ENCODE data around the gene TMTC2. TPM values are rescaled to one million over a fixed set of nuclear protein-coding genes. Genes with fewer than 3 reads are reported as not detected.

Gene TMTC2
- total and polyA plus RNA-seq, 10 of the 15 experiments (the other 5 are each of a cell fraction or from before 2014, with no cell fraction given), result 0.14 to 9.7 (median 1.2) TPM

- TF ChIP-seq PRDM15 (CRISPR knock-in tag; IDR thresholded peaks at IDR 0.05) (no peak), POLR2AphosphoS5 (IDR thresholded peaks at IDR 0.05; ENCODE audit: low read length) (no peak), HCFC1 (IDR thresholded peaks at IDR 0.05; ENCODE audit: low read length) (no peak), CREM (IDR thresholded peaks at IDR 0.05; ENCODE audit: low read depth) (no peak)
Observed at GRCh38 chr12:82981150-82981549, 294.4 kb downstream of the TMTC2 start (continued).

GRCh38 chr12:82994117-82994516 is 307.4 kb downstream of the TMTC2 start:
- FAIRE-seq (no peak), DNase-seq (ENCODE audit: low read depth, low spot score) (no peak), ATAC-seq (no peak)
- intact Hi-C loops (cut with micrococcal nuclease; ENCODE audit: unreplicated experiment), result no loop called here
- no peak overlapping the region for H2AFZ ChIP-seq (ENCODE audit: control insufficient read depth, low read depth, low read length)
- H3K4me2 ChIP-seq (ENCODE audit: control insufficient read depth, insufficient read depth), result no peak overlapping the region
- no peaks in the 10 kb centered on the region for H3K9me3 ChIP-seq (replicated peaks; ENCODE audit: control insufficient read depth, insufficient read depth, low read length)
- ChIA-PET POLR2A (no interaction called here), RAD21 (ENCODE audit: unreplicated experiment) (no interaction called here), SMC1A (ENCODE audit: uncharacterized antibody, unreplicated experiment) (interaction anchor here (0.7 to 1.7 kb wide), 2 partner anchors 12 to 21 kb away, joined by 3 read pairs; no protein-coding TSS in a partner anchor), CTCF (no interaction called here)
- no peak overlapping the region for H3K4me3 ChIP-seq
- no peaks in the 10 kb centered on the region for H3K27me3 ChIP-seq (replicated peaks in 1 of 2; ENCODE audit: control insufficient read depth in 2 of 2, insufficient read depth in 2 of 2, low read length in 1 of 2)
- H3K4me1 ChIP-seq (ENCODE audit: control insufficient read depth, insufficient read depth, low read length), result no peaks in the 10 kb centered on the region
- no peaks in the 10 kb centered on the region for H3K36me3 ChIP-seq (ENCODE audit: control insufficient read depth in 2 of 2, insufficient read depth in 2 of 2, low read length in 1 of 2)
- in situ Hi-C loops (cut with MboI), result no loop called here
- no peak overlapping the region for H3K27ac ChIP-seq (ENCODE audit: control insufficient read depth, insufficient read depth)
- H3K79me2 ChIP-seq (ENCODE audit: control insufficient read depth, insufficient read depth, low read length), result no peaks in the 10 kb centered on the region
- WGBS (ENCODE audit: insufficient coverage, insufficient replicate concordance, low lambda C conversion rate, missing lambda C conversion rate), result 90% methylated on average over 12 of the region's 12 CpGs
- H4K20me1 ChIP-seq (ENCODE audit: control insufficient read depth, insufficient read depth), result no peaks in the 10 kb centered on the region
- no peak overlapping the region for H3K9ac ChIP-seq (ENCODE audit: control insufficient read depth, insufficient read depth, low read length)
- BruUV-seq (replicated peaks), result no TSS peak
- TF ChIP-seq SIN3A (IDR thresholded peaks at IDR 0.05; ENCODE audit: low read depth, low read length) (no peak), ZBTB11 (CRISPR knock-in tag; IDR thresholded peaks at IDR 0.05) (no peak), NR2C1 (IDR thresholded peaks at IDR 0.05) (no peak), USF1 (IDR thresholded peaks at IDR 0.05; ENCODE audit: borderline replicate concordance, extremely low read length, insufficient read depth, low read depth, low read length) (no peak), GABPA (IDR thresholded peaks at IDR 0.05; ENCODE audit: low read depth) (no peak)
- TF ChIP-seq, protein P1, sequence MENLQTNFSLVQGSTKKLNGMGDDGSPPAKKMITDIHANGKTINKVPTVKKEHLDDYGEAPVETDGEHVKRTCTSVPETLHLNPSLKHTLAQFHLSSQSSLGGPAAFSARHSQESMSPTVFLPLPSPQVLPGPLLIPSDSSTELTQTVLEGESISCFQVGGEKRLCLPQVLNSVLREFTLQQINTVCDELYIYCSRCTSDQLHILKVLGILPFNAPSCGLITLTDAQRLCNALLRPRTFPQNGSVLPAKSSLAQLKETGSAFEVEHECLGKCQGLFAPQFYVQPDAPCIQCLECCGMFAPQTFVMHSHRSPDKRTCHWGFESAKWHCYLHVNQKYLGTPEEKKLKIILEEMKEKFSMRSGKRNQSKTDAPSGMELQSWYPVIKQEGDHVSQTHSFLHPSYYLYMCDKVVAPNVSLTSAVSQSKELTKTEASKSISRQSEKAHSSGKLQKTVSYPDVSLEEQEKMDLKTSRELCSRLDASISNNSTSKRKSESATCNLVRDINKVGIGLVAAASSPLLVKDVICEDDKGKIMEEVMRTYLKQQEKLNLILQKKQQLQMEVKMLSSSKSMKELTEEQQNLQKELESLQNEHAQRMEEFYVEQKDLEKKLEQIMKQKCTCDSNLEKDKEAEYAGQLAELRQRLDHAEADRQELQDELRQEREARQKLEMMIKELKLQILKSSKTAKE (IDR thresholded peaks at IDR 0.05; ENCODE audit: low read depth, poor library complexity, severe bottlenecking), result no peak
- TF ChIP-seq, protein P2, sequence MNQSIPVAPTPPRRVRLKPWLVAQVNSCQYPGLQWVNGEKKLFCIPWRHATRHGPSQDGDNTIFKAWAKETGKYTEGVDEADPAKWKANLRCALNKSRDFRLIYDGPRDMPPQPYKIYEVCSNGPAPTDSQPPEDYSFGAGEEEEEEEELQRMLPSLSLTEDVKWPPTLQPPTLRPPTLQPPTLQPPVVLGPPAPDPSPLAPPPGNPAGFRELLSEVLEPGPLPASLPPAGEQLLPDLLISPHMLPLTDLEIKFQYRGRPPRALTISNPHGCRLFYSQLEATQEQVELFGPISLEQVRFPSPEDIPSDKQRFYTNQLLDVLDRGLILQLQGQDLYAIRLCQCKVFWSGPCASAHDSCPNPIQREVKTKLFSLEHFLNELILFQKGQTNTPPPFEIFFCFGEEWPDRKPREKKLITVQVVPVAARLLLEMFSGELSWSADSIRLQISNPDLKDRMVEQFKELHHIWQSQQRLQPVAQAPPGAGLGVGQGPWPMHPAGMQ (IDR thresholded peaks at IDR 0.05; ENCODE audit: borderline replicate concordance), result no peak

All from GM12878 (cell line).